GM12874 (cell line): ENCODE data around the gene ARL14.

Experiments used
- TF ChIP-seq, protein P1 (sequence below): IDR thresholded peaks from 2 replicates; pipeline ENCODE4 v1.5.1; 2011; ENCODE audit warnings: low read depth, mild to moderate bottlenecking, control low read depth, low read length, moderate library complexity; ENCODE audit not compliant: insufficient read depth

ARL14 gene

DNA sequence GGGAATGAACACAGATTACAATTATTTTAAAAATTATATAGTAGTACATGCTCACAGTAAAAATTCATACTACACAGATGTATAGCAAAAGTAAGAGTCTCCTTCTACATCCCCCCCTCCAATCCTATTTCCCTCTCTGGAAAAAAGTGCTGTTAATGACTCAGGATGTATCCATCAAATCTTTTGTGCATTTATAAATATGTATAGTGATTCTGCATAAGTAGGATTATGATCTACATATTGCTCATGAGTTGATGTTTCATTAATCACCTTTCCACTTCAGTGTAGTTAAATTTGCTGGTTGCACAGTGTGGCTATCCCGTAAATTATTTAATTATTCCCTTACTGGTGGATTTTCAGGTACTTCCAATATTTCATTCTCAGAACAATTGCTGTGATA is 25.3 kb downstream of the ARL14 start:
- TF ChIP-seq, protein P1, sequence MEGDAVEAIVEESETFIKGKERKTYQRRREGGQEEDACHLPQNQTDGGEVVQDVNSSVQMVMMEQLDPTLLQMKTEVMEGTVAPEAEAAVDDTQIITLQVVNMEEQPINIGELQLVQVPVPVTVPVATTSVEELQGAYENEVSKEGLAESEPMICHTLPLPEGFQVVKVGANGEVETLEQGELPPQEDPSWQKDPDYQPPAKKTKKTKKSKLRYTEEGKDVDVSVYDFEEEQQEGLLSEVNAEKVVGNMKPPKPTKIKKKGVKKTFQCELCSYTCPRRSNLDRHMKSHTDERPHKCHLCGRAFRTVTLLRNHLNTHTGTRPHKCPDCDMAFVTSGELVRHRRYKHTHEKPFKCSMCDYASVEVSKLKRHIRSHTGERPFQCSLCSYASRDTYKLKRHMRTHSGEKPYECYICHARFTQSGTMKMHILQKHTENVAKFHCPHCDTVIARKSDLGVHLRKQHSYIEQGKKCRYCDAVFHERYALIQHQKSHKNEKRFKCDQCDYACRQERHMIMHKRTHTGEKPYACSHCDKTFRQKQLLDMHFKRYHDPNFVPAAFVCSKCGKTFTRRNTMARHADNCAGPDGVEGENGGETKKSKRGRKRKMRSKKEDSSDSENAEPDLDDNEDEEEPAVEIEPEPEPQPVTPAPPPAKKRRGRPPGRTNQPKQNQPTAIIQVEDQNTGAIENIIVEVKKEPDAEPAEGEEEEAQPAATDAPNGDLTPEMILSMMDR, result no peak

DNA sequence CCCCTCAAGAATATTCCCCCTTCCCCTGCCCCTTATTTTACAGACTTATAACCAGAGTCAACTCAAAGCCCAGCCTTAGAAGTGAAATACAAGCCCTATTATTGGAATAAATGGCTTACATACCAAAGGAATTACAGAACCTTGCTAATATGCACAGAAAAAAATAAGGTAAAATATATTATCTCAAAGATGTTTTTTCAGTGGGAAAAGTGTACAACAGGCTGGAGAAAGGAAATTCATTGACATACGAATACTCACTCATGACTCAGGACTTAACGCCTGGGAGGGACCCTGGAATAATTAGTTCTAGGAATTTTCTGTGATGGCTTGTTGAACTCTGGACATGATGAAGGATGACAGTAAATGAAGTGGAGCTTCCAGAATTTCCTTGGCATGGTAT is 27.0 kb downstream of the ARL14 start:
- TF ChIP-seq, protein P1, result no peak

DNA sequence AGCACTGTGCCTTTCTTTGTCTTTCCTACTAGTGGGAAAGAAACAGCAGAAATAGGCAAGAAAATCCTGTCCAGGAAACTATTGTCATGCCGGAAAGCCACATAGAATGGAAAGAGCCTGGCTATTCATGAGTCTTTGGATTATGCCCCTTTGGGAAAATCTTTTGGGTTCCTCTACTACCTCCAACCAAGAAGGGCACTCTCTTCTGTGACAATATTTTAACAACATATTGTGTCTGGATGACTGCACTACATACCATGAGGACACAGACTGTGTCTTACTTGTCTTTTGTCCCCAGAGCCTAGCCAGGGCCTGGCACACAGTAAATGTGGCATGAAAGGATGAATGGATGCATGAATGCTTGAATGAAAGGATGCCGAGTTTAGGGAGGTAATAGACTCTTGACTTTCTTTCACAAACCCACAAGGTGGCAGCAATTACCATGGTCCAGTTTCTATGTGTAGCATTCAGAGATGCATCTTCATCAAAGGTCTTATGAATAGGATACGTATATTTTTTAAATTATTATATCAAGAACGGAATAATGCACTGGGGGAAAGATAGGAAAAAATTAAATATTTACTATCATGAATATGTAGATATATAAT is 30.3 kb downstream of the ARL14 start:
- TF ChIP-seq, protein P1, result peak; percentile 23; the same call in 1 of the 2 replicates

DNA sequence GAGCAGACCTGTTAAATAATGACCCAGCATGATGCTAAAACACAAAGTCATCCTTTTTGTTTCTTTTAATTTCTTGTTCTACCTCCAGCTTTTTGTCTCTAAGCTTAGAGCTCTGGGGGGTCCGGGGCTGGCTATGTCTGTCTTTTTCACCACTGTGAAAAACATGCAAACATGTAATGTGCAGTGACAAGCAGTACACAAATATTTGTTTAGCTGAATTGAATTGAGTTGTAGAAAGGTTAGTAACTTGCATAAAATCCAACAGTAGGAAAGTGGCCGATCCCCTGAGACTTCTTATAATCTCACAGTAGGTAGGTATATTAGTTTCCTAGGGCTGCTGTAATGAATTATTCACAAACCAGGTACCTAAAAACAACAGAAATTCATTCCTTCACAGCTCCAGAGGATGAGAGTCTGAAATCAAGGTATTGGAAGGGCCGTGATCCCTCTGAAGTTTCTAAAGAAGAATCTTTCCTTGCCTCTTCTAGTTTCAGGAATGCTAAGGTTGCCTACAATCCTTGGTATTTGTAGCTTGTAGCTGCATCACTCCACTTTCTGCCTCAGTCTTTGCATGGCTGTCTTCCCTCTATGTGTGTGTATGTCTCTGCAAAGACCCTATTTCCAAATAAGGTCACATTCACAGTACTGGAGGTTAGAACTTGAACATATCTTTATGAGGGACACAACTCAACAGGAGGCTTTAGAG is 32.7 kb downstream of the ARL14 start:
- TF ChIP-seq, protein P1, result no peak

DNA sequence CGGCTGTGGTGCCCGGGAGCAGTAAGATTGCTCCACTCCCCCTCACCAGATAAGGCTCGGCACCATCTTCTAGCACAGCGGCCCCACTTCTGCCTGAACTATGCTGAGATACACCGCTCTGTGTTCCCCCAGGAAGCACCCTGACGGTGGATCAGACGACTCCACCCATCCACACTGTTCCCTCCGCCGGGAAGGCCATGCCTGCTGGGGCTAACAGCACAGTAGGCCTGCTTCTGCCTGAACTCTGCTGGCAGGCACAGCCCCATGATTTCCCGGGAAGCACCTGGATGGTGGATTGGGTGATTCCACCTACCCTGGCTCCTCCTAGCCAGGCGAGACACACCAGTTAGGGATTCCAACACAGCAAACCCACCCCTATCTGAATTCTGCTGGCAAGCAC is 42.8 kb downstream of the ARL14 start:
- TF ChIP-seq, protein P1, result no peak

DNA sequence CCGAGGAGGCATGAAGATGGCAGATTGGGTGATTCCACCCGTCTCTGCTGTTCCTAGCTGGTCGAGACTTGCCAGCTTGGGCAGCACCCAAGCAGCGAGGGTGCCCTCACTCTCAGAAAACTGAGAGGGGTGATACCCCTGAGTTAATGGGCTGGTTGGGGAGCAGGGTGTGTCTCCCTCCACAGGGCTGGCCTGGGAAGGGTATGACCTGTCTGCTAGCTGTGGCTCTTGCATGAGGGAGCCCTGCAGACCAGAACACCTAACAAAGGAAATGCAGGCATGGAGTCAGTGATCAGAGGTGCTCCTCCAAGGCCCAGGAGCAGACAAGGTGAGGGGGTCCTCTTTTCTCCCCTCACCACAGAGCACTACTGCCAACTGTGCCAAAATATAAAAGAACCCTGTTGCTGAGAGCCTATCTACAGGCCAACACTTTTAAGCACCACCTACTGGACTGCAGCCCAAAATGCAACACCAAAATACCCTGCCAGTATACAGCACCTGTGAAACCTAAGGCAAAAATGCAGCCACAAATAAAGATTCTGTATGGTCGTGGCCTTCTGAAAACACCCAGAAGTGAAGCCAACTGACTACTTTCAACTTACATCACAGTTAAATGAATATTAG is 43.3 kb downstream of the ARL14 start:
- TF ChIP-seq, protein P1, result peak; percentile 56

DNA sequence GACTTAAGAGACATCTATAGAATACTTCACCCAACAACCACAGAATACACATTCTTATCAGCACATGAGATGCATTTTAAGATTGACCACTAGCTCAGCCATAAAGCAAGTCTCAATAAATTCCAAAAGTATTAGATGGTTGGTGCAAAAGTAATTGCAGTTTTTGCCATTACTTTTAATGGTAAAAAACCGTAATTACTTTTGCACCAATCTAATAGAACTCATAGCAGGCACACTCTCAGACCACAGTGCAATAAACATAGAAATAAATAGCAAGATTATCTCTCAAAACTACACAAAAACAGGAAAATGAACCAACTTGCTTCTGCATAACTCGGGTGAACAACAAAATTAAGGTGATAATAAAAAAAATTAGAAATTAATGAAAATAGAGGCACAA is 45.4 kb downstream of the ARL14 start:
- TF ChIP-seq, protein P1, result no peak
